ENCODE results near the gene THADA.
"Not testable (repeated sequence)": the region's sequence is repeated elsewhere in the genome, so short reads cannot be mapped to it uniquely, and the experiment has no call there.

THADA gene

DNA sequence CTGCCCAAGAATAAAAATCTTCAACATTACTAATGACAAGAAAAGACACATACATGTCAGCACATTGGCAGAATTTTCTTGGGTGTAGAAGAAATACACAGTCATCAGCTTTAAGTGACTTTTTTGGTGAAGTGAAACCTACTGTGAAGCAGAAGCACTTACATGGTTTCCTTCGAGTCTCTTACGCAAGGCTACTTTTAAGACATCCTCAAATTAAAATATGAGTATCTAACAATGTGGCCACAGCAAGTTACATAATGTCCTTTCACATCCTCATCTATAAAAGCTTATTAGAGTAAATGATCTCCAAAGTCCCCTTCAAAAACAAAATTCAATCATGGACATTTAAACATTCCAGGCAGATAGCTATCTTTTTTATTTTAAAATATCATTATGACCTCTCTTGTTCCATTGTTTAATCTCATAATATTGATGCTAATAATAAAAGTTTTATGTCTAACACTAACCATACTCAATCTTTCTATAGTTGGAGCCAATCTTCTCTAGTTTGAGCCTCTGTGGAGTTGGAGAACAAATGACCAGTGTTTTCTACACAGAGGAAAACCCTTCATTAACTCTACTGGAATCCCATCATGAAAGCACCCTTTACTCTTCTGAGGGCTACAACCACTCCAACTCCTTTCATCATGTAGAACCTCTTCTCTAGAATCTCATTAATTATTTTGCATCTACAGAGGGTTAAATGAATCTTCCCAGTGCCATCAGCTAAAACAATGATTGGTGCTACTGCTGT lies 187.3 kb downstream of the THADA start:
- DNase-seq, result no peak

DNA sequence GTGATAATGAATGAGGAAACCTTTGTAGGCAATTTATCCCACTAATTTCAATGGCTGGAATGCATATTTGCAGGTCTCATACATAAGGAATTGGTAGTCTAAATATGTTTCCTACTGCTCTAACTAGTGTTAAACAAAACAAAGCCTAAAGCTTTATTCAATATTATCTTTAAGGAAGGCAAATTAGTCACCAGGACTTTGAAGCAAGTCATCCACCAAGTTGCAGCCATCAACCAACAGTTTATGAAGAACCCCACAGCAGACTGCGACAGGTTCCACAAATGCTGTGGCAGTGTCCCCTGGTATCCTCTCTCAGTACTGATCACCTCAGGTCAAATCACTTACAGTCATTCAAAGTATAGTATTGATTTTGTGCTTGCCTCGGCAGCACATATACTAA lies 187.9 kb downstream of the THADA start:
- no peak for DNase-seq

DNA sequence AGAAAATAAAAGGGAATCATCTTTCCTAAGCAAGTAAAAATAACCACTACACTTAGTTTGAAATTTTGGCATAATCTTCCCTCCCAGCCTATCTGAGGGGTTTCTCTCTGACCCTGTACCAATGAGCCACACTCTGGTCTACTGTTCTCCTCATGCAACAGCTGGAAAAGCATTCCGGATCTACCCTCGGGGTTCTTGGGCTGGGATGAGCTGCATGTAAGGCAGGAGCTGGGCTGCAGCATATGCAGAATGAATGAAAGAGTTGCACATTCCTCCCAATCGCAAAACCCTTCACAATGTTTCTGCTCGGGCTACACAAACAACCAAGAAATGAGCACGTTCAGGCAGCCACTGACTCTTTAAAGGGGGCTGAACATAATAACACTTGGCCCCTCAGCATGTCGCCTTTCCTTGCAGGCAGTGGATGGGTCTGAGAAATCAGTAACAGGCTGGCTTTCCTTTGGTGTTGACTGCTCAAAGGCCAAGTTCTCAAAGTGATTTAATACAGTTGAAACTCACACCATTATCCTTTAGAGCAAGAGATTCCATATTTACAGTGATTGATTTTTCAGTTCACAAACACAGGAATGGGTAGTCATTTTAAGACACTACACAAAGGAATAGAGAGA lies 189.1 kb downstream of the THADA start:
- DNase-seq, result no peak

DNA sequence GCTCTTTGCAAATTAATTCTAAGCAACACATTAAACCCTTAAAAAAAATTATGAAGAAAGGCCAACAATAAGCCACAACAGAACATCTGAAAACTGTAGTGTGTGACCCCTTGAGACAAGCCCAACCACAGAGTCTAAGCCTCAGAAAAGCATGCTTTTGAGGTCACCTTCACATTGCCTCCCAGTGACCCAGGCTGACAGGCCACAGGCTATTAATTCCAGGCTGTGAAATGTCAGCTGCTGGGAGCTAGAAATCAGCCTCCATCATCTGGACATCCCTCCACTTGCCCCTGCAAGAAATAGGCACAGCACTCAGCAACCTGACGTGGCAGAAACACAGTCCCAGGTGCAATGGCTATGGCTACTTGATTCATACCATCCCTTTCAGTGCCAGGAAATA lies 190.0 kb downstream of the THADA start:
- no peak for DNase-seq

DNA sequence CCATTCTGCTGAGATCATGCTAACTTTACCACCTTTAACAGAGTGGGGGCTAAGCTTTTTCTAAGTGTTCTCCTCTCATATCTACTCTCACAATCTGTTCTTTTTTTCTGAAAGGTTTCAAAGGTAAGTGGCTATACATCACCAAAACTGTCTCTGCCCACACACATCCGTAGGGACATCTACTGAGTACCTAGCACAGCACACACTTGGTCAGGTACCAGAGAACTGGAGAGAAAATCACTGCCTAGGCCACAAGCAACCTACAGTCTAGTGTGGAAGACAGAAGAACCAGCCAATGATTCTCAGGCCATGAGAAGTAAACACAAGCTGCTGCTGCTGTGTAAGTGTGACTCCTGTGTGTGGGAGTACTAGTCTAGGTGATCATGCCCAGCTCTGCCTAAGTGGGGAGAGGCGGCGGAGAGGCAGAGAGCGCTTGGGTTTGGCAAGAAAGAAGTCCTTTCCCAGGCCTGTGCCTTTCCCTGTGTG lies 193.3 kb downstream of the THADA start:
- no peak for DNase-seq

DNA sequence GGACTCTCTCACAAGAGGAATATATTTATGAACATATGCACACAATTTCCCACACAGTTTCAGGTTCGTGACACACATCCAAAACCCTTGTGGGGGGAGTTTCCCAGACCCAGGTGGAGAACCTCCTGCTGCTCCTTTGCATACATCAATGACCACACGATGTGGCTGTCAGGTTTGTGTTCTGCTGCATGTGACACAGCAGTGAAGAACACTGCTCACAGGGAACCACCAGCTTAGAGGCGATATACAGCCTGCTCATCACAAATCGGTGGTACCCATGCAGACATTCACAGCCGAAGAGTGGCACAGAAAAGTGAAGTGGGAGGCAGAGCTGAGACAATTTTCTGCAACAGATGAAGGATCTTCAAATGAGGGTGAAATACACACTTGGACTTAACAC lies 193.8 kb downstream of the THADA start:
- no peak for DNase-seq

DNA sequence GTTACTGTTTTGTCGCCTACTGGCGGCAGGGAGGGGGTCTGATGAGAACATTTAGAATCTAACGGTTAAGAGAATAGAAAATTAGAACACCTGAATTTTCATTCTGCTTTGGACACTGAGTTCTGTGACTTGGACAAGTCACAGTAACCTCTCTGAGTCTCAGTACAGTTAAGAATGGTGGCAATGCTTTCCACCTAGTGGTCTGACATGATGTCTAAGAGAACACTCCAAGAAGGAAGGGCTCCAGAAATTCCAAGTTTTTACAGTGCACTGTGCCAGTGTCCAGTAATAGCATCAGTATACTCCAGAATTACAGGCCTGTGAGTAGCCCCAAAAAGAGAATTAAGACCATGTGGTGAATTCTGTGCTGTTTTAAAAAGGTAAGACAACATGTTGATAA lies 195.3 kb downstream of the THADA start:
- DNase-seq, result no peak

DNA sequence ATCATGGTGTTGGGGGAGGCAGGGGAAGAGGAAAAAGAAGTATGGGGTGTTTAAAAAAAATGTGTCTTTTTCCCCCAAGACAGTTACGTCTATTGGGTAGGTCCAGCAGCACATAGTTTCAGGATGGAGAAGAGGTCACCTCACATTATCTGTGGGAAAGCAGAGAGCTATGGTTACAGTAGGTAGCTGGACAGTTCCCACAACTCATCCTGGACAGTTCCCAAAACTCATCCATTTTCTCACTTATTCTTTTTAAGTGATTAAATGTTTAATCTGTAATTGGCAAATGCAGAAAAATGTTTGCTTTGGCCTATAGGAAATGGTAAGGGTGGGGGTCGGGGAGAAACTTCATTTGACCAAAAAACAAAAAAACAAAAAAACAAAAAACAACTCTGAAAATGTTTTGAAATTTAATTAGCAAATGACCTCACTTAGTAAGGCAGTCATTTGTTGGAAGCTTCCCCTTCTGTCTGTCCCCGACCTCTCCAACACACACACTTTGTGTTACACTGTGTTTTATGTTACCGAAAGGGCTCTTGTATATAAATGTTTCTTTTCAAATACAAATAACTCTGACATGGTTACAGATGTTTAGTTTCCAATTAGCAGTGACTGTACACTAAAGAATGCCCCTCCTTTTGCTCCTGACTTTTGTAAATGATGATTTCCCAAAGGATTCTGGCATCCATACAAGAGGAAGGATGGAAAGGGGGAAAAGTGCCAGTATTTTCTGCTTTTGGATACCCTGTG lies 196.1 kb downstream of the THADA start:
- peak; percentile 84 for DNase-seq

DNA sequence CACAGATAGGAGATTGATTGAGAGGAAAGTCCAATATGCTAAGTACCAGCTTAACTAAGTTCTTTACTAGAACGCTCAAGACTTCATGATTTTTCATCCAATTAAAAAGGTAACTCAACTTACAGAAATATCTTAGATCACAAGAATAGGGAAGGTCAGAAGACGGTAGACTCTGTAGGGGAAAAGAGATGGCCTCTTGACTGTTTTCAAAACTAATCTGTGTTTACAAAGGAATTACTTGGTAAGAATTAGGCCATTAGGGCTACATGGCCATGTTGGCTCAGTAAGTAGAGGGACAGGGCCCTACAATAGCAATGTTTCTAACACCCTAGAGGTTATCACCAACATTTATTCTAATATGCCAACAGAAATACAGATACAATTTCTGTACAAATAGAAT lies 196.7 kb downstream of the THADA start:
- DNase-seq, result no peak

DNA sequence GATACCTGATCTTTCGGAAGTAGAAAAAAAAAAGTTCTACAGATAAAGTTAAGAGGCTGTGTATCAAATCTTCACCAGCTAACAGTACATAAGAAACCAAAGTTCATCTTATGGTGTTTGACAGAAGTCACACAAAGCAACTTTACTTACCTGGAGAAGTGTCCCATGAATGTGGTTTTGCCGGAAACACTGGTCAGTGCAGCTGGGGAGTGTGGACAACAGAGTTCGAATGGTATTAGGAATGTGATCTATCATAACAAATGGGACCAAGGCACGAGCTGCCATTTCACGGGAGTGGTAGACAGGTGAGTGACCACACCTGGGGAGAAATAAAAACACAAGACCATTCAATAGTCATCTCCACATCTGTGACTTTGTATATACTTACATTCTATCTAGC lies 198.0 kb downstream of the THADA start:
- no peak for DNase-seq

DNA sequence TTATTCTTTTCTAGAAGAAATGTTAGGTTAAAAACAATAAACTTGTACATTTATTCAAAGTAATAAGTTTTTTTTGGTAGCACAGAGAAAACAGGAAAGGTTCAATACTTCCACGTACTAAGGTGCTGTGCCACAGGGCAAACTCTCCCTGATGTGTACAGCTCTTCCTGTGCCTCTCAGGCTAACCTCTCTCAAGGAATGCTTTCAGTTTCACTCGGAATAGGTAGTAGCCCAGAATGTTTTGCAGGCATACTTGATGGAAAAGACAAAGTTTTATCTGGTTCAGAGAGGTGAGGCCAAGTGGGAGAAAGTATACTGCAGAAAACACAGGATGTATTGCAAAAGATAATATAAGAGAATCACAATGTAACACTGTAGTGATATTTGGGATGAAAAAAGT lies 198.4 kb downstream of the THADA start:
- DNase-seq, result no peak

DNA sequence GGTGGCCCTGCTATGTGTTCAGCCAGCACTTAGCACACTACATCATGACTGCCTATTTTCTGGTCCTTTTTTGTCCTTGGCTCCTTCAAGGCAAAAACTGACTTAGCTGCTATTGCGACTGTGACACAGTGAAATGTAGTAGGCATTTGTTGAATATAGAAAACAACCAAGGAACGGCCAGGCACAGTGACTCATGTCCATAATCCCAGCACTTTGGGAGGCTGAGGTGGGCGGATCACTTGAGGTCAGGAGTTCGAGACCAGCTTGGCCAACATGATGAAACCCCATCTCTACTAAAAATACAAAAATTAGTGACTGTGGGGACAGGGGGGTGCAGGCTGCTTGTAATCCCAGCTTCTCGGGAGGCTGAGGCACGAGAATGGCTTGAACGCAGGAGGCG lies 199.5 kb downstream of the THADA start:
- DNase-seq, result peak; percentile 24

DNA sequence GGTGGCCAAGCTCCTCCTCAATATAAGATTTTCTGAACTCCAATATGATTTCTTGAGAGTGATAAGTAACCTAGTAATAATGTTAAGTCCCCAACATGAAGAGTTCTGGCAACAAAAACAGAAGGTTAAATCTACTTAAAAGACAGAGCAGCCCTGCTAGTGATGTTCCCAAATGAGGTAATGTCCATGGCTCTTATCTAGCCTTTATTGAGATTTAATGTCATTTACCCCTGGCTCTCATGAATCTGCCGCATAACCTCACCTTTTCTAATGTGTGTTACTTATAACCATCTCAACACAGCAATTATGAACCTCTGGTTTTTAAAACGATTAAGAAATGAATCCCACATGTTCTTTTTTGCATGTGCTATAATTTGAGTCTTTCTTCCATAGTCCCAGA lies 201.9 kb downstream of the THADA start:
- no peak for DNase-seq

DNA sequence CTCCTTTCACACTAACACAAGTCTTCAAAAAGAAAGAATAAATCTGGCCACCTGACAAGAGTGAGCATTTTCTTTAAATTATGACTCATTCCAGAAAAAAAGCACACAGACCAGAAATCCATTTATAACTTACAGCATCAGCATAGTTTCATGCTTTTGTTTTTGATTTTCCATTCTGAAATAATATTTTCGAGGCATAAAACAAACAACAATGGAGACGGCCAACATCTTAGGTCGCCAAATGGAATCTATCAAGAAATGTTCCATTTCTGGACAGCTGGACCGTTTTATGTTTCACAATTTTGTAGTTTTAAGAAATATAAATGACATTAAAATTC lies 204.0 kb downstream of the THADA start:
- DNase-seq, result peak; percentile 58

DNA sequence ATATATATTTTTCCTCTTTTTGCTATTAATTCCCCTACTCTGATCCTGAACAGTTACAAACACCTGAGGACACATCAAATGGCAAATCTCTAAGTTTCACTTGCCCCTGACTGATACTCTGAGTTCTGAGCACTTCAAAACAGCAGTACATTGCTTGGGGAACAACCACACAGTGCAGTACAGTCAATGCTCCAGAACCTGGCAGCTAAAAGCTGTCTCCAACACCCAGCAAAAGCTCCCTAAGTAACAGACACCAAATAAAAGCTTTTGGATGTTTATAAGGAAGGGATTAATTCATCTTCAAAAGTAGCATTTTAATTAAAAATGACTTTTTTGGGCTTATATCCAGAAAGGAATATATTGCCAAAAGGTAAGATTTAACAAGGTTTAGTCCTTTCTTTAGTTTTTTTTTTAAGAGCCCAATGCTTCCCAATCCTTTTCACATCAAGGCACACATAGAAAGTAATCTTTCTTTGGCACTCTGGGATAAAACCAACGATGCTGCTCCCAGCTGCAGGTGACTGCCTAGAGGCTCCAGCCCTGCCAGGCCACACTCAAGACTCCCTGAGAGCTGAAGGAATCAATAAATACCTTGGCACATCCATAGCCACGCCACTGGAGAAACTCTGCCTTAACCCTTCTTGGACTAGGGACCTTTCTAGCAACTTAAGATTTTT lies 204.5 kb downstream of the THADA start:
- DNase-seq, result no peak

DNA sequence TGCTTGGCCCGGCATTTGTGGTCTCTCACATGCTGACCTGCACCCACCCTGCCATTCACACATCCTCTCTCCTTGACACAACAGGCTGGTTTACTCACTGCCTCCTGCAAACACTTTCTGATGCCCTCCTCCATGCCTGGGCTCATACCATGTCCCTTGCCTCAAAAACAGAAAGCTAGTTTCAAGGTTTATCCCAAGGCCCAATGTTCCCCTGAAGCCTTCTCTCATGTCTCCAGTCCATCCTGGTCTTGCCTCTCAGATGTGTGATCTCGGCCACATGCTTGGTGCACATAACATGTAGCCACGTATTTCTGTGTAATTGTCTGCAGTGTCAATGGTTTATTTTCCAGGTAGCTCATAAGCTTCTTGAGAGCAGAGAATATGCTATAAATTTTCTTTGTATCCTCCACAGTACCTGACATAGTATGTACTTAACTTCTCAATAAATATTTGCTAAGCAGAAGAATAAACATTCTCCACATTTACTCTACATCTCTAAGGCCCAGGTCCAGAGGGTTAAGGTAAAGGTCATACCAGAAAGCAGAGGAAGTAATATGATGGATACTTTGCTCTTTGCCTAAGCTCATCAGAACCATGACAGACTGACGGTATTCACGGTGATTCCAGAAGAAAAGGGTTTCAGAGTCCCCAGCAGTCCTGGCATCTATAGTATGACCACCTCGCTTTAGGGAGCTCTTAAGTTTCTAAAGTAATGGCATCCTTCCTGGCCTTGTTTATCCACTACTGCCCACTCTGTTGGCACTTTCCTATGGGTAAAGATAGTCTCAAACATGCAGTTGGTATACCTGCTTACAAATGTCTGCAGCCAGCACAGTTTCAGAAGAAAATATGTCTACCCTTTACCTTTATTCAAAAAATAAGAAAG lies 206.0 kb downstream of the THADA start:
- no peak for DNase-seq

DNA sequence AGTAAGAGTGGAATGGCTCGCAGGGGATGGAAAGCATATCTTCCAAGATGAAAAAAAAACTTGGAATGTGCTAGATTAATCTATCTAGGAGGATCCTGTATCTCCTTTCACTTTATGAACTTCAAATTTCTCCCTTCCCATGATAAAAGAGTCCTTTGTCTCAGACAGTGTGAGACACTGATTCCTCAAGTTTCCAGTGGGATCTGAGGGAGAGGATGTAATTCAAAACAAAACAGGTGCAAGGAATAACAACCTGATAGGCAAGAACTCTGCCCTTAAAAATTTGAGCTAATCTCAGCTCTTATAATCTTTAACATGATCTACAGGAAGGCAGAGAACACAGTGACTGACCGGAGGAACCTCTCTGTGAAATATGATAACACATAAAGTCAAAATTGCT lies 207.5 kb downstream of the THADA start:
- no peak for DNase-seq

DNA sequence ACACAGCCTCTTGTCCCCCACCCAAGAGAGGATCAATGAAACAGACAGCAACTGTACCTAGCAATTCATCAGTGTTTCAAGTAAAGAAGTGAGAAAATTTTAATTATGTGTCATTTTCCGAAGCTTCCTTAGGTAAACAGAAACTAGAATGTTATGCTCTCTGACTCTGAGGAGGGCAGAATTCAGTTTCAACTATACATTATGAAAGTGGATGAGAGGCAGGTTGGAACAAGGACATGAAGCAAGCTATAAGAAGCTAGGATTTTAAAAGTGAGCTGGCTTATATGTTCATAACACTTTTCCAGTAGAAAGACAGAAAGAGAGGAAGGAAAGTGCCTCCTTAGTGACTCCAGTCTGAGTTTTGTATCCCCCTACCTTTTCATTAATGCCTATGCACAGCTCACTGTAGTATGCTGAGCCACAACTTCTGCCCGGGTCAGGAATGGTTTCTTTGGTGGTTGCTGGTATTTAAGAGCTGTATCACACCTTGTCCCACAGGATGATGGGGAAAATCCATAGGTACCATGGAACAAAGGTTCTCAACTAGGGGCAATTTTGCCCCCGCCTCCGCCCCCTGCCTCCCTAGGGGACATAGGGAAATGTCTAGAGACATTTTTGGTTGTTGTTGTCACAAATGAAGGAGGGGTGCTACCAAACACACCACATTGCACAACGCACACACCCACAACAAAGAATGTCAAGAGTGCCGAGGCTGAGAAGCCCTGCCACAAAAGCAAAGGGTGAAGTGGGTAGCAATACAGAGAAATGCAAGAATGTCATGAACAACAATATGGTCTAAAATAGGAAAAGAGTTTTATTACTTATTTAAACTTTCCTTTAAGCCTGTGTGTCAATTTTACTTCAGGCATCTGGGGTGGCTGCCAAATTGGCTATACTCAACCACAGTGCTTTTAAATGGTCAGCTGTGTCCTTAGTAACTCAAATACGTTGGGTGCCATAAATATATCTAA lies 208.5 kb downstream of the THADA start:
- DNase-seq, result peak; percentile 24

DNA sequence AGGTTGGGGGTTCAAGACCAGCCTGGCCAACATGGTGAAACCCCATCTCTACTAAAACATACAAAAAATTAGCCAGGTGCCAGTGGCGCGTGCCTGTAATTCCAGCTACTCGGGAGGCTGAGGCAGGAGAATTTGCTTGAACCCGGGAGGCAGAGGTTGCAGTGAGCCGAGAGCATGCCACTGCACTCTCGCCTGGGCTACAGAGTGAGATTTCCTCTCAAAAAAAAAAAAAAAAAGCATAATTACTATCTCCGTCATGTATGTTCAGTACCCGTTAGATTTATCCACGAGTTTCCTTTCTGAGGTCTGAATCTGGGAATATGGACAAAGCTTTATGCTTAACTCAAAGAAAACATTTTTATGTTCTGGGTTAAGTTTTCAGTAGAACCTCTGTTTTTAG lies 209.2 kb downstream of the THADA start:
- not testable (repeated sequence) for DNase-seq

DNA sequence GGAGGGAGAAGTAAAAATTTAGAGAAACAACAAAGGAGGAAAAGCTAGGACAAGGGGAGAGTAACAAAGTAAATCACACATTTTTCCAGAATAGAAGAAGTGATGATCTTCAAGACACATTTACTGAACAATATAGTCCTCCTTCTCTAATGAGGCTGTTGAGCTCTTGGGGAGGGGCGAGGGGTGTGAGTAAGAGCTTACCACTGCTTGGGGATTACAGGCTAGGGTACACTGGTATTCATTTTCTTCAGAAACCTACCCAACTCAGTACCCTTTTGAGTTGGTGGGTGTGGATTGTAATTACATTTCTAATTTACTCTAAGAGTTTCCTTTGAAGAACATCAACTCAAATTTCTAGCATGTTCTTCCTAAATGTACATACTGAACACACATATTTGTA lies 211.7 kb downstream of the THADA start:
- DNase-seq, result no peak

DNA sequence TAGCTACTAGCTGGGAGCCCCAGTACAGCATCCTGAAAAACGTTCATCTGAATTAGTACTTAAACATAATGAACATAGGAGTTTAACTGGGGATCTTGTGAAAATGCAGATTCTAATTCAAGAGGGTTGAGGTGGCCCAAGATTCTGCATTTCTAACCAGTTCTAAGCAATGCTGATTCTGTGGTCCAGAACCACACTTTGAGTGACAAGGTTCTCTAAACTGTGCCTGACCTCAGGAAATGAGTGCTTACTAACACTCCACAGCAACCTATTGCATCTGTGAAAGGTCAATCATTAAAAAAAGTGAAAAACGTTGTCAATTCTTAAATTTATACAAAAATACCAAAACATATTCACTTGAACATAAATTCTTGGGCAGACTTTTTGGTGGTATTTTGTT lies 212.3 kb downstream of the THADA start:
- DNase-seq, result no peak

Measured in fibroblast of skin of right biceps (primary cell).